Measurements from ENCODE around the gene GLUL. TPM values are rescaled to one million over a fixed set of nuclear protein-coding genes. Genes with fewer than 3 reads are reported as not detected.

Gene GLUL
- total and polyA plus RNA-seq, 2 of the 4 experiments (the other 2 are of a cell fraction): 131 to 385 TPM

GRCh38 chr1:182426442-182427430, 35.1 kb upstream of the GLUL start:
- H3K23ac ChIP-seq (ENCODE audit: low read depth, low read length): no peak overlapping the region
- no peak overlapping the region for H2BK15ac ChIP-seq (ENCODE audit: low read depth, low read length)
- H4K5ac ChIP-seq (ENCODE audit: low read depth, low read length): no peak overlapping the region
- H3K36me3 ChIP-seq (ENCODE audit: control insufficient read depth, insufficient read depth, low read length): no peaks in the 10 kb centered on the region
- no peak for ATAC-seq (ENCODE audit: low read depth)
- intact Hi-C loops (cut with micrococcal nuclease) (no loop called here), in situ Hi-C loops (cut with MboI; ENCODE audit: low sequenced_read_pairs) (no loop called here), dilution Hi-C loops (cut with HindIII; ENCODE audit: low sequenced_read_pairs, unreplicated experiment) (no loop called here)
- POLR2A ChIA-PET (ENCODE audit: unreplicated experiment): no interaction called here
- no peaks in the 10 kb centered on the region for H3K9me3 ChIP-seq (ENCODE audit: control insufficient read depth, insufficient read depth, low read length)
- no peak overlapping the region for H3K4me2 ChIP-seq (ENCODE audit: low read depth, low read length)
- no peaks in the 10 kb centered on the region for H3K4me1 ChIP-seq (ENCODE audit: control insufficient read depth, insufficient read depth, low read length)
- no peaks in the 10 kb centered on the region for H3K27me3 ChIP-seq (ENCODE audit: control insufficient read depth, insufficient read depth, low read length)
- no peak overlapping the region for H3K56ac ChIP-seq (ENCODE audit: extremely low read depth, insufficient read depth, low read length)
- no peak for DNase-seq
- no peak overlapping the region for H3K9ac ChIP-seq (ENCODE audit: low read depth, low read length)
- H3K27ac ChIP-seq (ENCODE audit: insufficient read depth, low read length): no peak overlapping the region
- no peak overlapping the region for H2AFZ ChIP-seq (replicated peaks; ENCODE audit: low read length, poor library complexity)
- H4K91ac ChIP-seq (ENCODE audit: insufficient read depth, low read depth, low read length): no peak overlapping the region
- no peak overlapping the region for H2AK9ac ChIP-seq (replicated peaks; ENCODE audit: low read depth, low read length, poor library complexity)
- no CpG with 5 or more reads among the region's 7 CpGs for WGBS, 2 experiments (ENCODE audit: extremely low coverage in 2 of 2, insufficient read length in 1 of 2)
- no peaks in the 10 kb centered on the region for H3K79me1 ChIP-seq (ENCODE audit: low read depth in 1 of 2, low read length in 2 of 2)
- no peak overlapping the region for H2AK5ac ChIP-seq (ENCODE audit: low read depth, low read length)
- H2BK20ac ChIP-seq (ENCODE audit: low read depth, low read length): no peak overlapping the region
- no peak overlapping the region for H4K8ac ChIP-seq (ENCODE audit: low read depth in 2 of 2, low read length in 2 of 2)
- no TSS peak for BruUV-seq (replicated peaks)
- H4K20me1 ChIP-seq (ENCODE audit: insufficient read depth, low read length): no peaks in the 10 kb centered on the region
- CTCF ChIA-PET: no interaction called here
- no peak overlapping the region for H2BK5ac ChIP-seq (ENCODE audit: low read depth, low read length, poor library complexity, severe bottlenecking)
- no peak overlapping the region for H3K14ac ChIP-seq (replicated peaks; ENCODE audit: low read depth, low read length)
- no peak overlapping the region for H3K4me3 ChIP-seq (ENCODE audit: insufficient read depth, low read depth, low read length)
- TF ChIP-seq CEBPB (IDR thresholded peaks at IDR 0.05; ENCODE audit: low read depth, low read length): no peak
- no peak for TF ChIP-seq USF2 (IDR thresholded peaks at IDR 0.05; ENCODE audit: low read depth, low read length)
- no peak for TF ChIP-seq FOS (IDR thresholded peaks at IDR 0.05; ENCODE audit: low read depth, low read length)
- TF ChIP-seq RAD21 (IDR thresholded peaks at IDR 0.05; ENCODE audit: low read length): no peak
- no peak for TF ChIP-seq CTCF (conservative IDR thresholded peaks at IDR 0.05; ENCODE audit: low read depth, low read length)
- no peaks in the 10 kb centered on the region for H3K9me1 ChIP-seq (ENCODE audit: insufficient read depth, low read length)
- no peak overlapping the region for H2BK120ac ChIP-seq (ENCODE audit: low read depth, low read length)
- H3K18ac ChIP-seq (ENCODE audit: low read depth, low read length): no peak overlapping the region
- H3K4ac ChIP-seq (ENCODE audit: low read depth, low read length): no peak overlapping the region
